Spleen (tissue), 11 donors: ENCODE measurements around the gene ERCC1. TPM values are rescaled to one million over a fixed set of nuclear protein-coding genes. Genes with fewer than 3 reads are reported as not detected.
A peak's percentile ranks its signal among the peaks of the same experiment; 100 is the strongest.

Experiments used
- DNase-seq: peaks from one replicate; pipeline ENCODE4 v3.0.0-alpha.2; 2020
- H3K27ac ChIP-seq, 8 donors: fragments of 200-600 bp; sonication (generic) in 7 of 8; 1 replicate in 4 of 8; 2 replicates in 4 of 8; pipeline versions ENCODE4 v1.5.0 to v1.8.0; 2016 to 2021; ENCODE audit warnings: inconsistent platforms in 4 of 8, mild to moderate bottlenecking in 4 of 8, moderate library complexity in 1 of 8
- H3K27me3 ChIP-seq, 7 donors: fragments of 200-600 bp; sonication (generic) in 6 of 7; replicated peaks in 1 of 7; 1 replicate in 4 of 7; 2 replicates in 3 of 7; pipeline versions ENCODE4 v1.5.0 to v1.8.0; 2016 to 2021; ENCODE audit warnings: inconsistent platforms in 3 of 7, mild to moderate bottlenecking in 1 of 7
- H3K36me3 ChIP-seq, 6 donors: fragments of 200-600 bp; sonication (generic) in 5 of 6; 1 replicate in 4 of 6; 2 replicates in 2 of 6; pipeline versions ENCODE4 v1.5.0 to v1.8.0; 2016 to 2021; ENCODE audit warnings: inconsistent platforms in 2 of 6
- H3K4me1 ChIP-seq, 6 donors: fragments of 200-600 bp; sonication (generic) in 5 of 6; 1 replicate in 3 of 6; 2 replicates in 3 of 6; pipeline versions ENCODE4 v1.5.0 to v1.8.0; 2016 to 2021; ENCODE audit warnings: inconsistent platforms in 3 of 6
- H3K4me3 ChIP-seq, 8 donors: fragments of 200-600 bp; sonication (generic) in 7 of 8; 1 replicate in 4 of 8; 2 replicates in 4 of 8; pipeline versions ENCODE4 v1.5.0 to v1.8.0; 2016 to 2021; ENCODE audit warnings: inconsistent platforms in 4 of 8, mild to moderate bottlenecking in 4 of 8, moderate library complexity in 2 of 8
- H3K9me3 ChIP-seq, 8 donors: fragments of 200-600 bp; sonication (generic) in 7 of 8; 1 replicate in 4 of 8; 2 replicates in 4 of 8; pipeline versions ENCODE4 v1.5.0 to v1.8.0; 2016 to 2021; ENCODE audit warnings: inconsistent platforms in 4 of 8
- POLR2A ChIP-seq, 3 donors: fragments of 450-650 bp; IDR thresholded peaks; one replicate each; pipeline ENCODE4 v1.5.1; 2017; ENCODE audit warnings: antibody characterized with exemption in 3 of 3, mild to moderate bottlenecking in 1 of 3
- POLR2AphosphoS5 ChIP-seq, 3 donors: sonication (generic); formaldehyde crosslinking; IDR thresholded peaks; one replicate each; pipeline ENCODE4 v1.5.1; 2017; ENCODE audit warnings: antibody characterized with exemption in 3 of 3
- WGBS, 5 donors: extraction: QIAGEN DNeasy Blood & Tissue Kit in 3 of 5; methylation state at CpG; one replicate each; pipeline versions ENCODE4 v1.1.5 to v1.1.7; 2013 to 2018; 5-methylcytosine and 5-hydroxymethylcytosine counted together
- intact Hi-C: fragments of 100-400 bp; cut with DNase I; formaldehyde crosslinking; loops from one replicate; pipeline ENCODE4 v1.15.0; 2023; ENCODE audit warnings: low total_unique reads
- polyA plus RNA-seq, 3 donors: library from polyadenylated mRNA; stranded (reverse); fragments of 200-250 nt; gene quantifications; one replicate each; pipeline ENCODE4 v1.2.1, GENCODE V29; 2013
- total RNA-seq, 7 donors: library from RNA; depleted of rRNA in 3 of 7; stranded (reverse); fragments of >200 nt in 3 of 7; fragmentation: NEBNext Ultra II Directional in 4 of 7; extraction: Animal tissue kit (Norgen Biotek cat#: 25700) in 4 of 7; gene quantifications; one replicate each; pipeline versions ENCODE4 v1.1.0 to v1.2.1, GENCODE V29; 2016 to 2021
- TF ChIP-seq, protein P1 (sequence below), 11 experiments: fragments of 200-600 bp in 7 of 11; fragments of 450-650 bp in 4 of 11; sonication (generic) in 4 of 11; IDR thresholded peaks in 8 of 11; conservative IDR thresholded peaks in 3 of 11; 1 replicate in 7 of 11; 2 replicates in 4 of 11; pipeline versions ENCODE4 v1.4.0 to v1.8.0; 2016 to 2021; ENCODE audit warnings: antibody characterized with exemption in 11 of 11, inconsistent platforms in 4 of 11, mild to moderate bottlenecking in 1 of 11
- donor health status: healthy with polysubstance abuse.
- donor health status: DM: no; HTN: no; CAD: no; lungs with moderate emphysema.
- donor health status: DM: no; HTN: no; CAD: no.
- donor health status: Bipolar disorder and iron deficiency.
- donor health status: healthy.
- donor health status: DM: no; HTN: no; CAD: no.
- donor health status: DM: yes; HTN: yes; CAD: no.

The ERCC1 gene
- total and polyA plus RNA-seq, 10 donors: 45.3 to 69.4 (median 54.1) TPM

DNA sequence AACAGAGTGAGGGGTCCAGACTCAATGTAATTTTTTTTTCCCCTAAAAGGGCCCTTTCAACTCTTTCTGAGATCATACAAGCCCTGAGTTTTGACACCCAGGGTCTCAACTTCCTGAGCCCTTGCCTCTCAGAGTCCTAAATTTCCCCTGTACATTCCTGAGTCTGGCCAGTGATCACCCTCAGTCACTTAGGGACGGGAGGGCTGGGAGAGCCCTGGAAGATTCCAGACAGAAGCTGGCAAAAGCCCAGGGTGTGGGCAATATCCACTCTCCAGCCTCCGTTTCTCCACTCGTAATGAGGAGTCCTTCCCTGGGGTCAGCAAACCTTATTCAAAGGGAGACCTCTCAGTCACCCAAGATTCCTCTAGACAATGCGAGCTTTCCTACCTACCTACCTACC lies 20.4 kb downstream of the ERCC1 start:
- no peak overlapping the region for H3K4me3 ChIP-seq

DNA sequence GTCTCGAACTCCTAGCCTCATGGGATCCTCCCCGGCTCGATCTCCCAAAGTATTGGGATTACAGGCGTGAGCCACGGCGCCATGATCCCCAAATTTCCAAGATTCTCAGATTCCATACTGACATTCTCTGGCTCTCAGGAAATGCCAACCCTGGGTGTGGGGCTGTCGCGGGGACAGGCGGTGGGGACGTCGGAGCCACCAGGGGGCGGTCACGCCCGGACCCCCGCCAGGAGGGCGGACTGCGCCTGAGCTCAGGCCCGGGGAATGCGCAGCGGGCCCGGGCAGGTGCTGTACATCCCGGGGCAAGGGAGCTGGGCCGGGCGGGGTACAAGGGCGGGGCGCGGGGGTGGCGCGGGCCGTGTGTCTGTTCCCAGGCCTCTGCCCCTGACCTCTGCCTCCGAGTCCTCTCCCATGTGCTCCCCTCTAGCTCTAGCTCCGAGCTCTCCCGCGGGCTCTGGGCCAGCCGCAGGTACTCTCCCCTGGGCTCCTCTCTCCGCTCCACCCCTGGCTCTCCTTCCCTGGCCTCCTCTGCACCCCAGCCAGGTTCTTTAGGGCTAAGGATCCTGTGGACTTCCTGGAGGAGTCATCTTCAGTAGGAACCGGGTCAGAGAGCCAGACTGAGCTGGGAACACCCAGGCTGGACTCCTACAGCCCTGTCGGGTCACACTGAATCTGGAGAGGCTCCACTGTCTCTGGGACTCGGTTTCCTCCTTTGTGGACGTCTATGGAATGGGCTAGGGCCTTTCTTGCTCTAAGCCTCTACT lies 21.2 kb downstream of the ERCC1 start:
- peaks cover 25 to 81% (median 64%) of the 10 kb centered on the region in 6 donors for H3K4me1 ChIP-seq
- WGBS, 5 donors: 21 to 29% (median 22%) methylated on average over 24 to 40 of the region's 40 CpGs

More for the DNA sequence above, 20.4 kb downstream of the ERCC1 start:
- DNase-seq: no peak
- Histone ChIP-seq H3K9me3 (no peaks in the 10 kb centered on the region), H3K4me1 (peaks cover 27 to 81% (median 62%) of the 10 kb centered on the region in 6 donors), H3K27ac (peak overlapping the region in 6 of 8 donors; percentile 9 to 95 (median 62)), H3K27me3 (peaks cover 0 to 55% (median 10%) of the 10 kb centered on the region in 7 donors), H3K36me3 (peaks cover 0 to 3% (median 0%) of the 10 kb centered on the region in 6 donors)
- WGBS, 5 donors: 73 to 81% (median 78%) methylated on average over 4 of the region's 4 CpGs
- intact Hi-C loops: no loop called here
- TF ChIP-seq POLR2AphosphoS5 (IDR thresholded peaks at IDR 0.05) (no peak), POLR2A (IDR thresholded peaks at IDR 0.05) (no peak)
- TF ChIP-seq, protein P1, sequence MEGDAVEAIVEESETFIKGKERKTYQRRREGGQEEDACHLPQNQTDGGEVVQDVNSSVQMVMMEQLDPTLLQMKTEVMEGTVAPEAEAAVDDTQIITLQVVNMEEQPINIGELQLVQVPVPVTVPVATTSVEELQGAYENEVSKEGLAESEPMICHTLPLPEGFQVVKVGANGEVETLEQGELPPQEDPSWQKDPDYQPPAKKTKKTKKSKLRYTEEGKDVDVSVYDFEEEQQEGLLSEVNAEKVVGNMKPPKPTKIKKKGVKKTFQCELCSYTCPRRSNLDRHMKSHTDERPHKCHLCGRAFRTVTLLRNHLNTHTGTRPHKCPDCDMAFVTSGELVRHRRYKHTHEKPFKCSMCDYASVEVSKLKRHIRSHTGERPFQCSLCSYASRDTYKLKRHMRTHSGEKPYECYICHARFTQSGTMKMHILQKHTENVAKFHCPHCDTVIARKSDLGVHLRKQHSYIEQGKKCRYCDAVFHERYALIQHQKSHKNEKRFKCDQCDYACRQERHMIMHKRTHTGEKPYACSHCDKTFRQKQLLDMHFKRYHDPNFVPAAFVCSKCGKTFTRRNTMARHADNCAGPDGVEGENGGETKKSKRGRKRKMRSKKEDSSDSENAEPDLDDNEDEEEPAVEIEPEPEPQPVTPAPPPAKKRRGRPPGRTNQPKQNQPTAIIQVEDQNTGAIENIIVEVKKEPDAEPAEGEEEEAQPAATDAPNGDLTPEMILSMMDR (IDR thresholded peaks at IDR 0.05 in 8 of 11, conservative IDR thresholded peaks at IDR 0.05 in 3 of 11): no peak

DNA sequence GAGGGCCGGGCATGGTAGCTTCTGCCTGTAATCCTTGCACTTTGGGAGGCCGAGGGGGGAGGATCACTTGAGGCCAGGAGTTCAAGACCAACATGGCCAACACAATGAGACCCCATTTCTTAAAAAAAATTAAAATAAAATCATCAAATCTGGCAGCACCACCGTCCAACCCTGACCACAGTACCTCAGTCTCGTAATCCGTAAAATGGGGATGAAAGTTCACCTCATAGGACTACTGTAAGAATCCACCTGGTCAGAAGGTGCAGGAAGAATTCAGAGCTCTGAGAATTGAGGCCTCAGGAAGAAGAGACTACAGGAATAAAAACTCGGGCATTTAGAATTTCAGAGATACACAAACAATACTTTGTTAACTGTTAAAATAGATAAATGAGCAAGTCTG lies 21.9 kb downstream of the ERCC1 start:
- Histone ChIP-seq H3K27ac (peak overlapping the region in 3 of 8 donors; percentile 85 to 95 (median 92)), H3K9me3 (no peaks in the 10 kb centered on the region), H3K36me3 (no peaks in the 10 kb centered on the region), H3K4me1 (peaks cover 18 to 79% (median 58%) of the 10 kb centered on the region in 6 donors), H3K4me3 (no peak overlapping the region), H3K27me3 (peaks cover 0 to 68% (median 10%) of the 10 kb centered on the region in 7 donors)
- no peak for TF ChIP-seq POLR2AphosphoS5 (IDR thresholded peaks at IDR 0.05)
- TF ChIP-seq, protein P1 (IDR thresholded peaks at IDR 0.05 in 8 of 11, conservative IDR thresholded peaks at IDR 0.05 in 3 of 11): no peak
- no peak for TF ChIP-seq POLR2A (IDR thresholded peaks at IDR 0.05)
- intact Hi-C loops: no loop called here
- no peak for DNase-seq
- WGBS, 5 donors: 87 to 94% (median 93%) methylated on average over 6 of the region's 6 CpGs

More for the DNA sequence above, 21.2 kb downstream of the ERCC1 start:
- peak overlapping the region in 2 of 8 donors; percentile 1 to 50 for H3K4me3 ChIP-seq
- TF ChIP-seq, protein P1 (IDR thresholded peaks at IDR 0.05 in 8 of 11, conservative IDR thresholded peaks at IDR 0.05 in 3 of 11): peak; percentile 25 to 74 (median 55)
- TF ChIP-seq POLR2A (IDR thresholded peaks at IDR 0.05) (no peak), POLR2AphosphoS5 (IDR thresholded peaks at IDR 0.05) (peak; percentile 14 to 69 (median 26))
- peak; percentile 85 for DNase-seq
- no peaks in the 10 kb centered on the region for H3K9me3 ChIP-seq
- H3K27me3 ChIP-seq: peaks cover 0 to 63% (median 10%) of the 10 kb centered on the region in 7 donors
- peak overlapping the region in 5 of 8 donors; percentile 9 to 95 (median 85) for H3K27ac ChIP-seq
- no peaks in the 10 kb centered on the region for H3K36me3 ChIP-seq
- intact Hi-C loops: no loop called here

DNA sequence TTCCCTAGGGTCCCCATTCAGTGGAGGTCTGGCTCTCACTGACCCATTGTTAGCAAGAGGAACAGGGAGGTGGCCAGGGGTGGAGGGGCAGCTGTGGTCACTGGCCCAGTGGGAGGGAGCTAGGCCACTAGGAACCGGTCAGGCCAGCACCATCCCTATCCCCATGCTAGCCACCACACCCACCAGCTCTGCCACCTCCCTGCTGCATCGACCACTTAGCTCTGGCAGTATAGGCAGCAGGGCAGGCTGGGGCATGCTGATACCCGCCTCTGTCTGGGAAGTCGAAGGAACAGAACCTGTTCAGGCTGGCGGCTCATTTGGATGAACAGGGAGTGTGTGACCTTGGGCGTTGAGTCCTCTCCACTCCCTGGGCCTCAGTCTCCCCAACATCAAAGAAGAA lies 23.5 kb downstream of the ERCC1 start:
- H3K27ac ChIP-seq: no peak overlapping the region
- intact Hi-C loops: no loop called here
- H3K4me1 ChIP-seq: peaks cover 16 to 78% (median 46%) of the 10 kb centered on the region in 6 donors
- peaks cover 0 to 11% (median 0%) of the 10 kb centered on the region in 6 donors for H3K36me3 ChIP-seq
- no peak overlapping the region for H3K4me3 ChIP-seq
- H3K9me3 ChIP-seq: no peaks in the 10 kb centered on the region
- DNase-seq: no peak
- TF ChIP-seq POLR2A (IDR thresholded peaks at IDR 0.05) (no peak), POLR2AphosphoS5 (IDR thresholded peaks at IDR 0.05) (no peak)
- TF ChIP-seq, protein P1 (IDR thresholded peaks at IDR 0.05 in 8 of 11, conservative IDR thresholded peaks at IDR 0.05 in 3 of 11): no peak
- WGBS, 5 donors: 89 to 100% (median 92%) methylated on average over 5 to 6 of the region's 6 CpGs
- H3K27me3 ChIP-seq: peaks cover 0 to 81% (median 16%) of the 10 kb centered on the region in 7 donors
